Cardiac fibroblast (primary cell): ENCODE data around the gene KIAA0232.

Experiments
- DNase-seq, 2 donors: peaks; one replicate each; pipeline versions ENCODE4 v3.0.0 to v3.0.0-alpha.2; 2010; ENCODE audit warnings: low read depth in 2 of 2
- H3K4me3 ChIP-seq, 2 donors: replicated peaks in 1 of 2; 1 replicate in 1 of 2; 2 replicates in 1 of 2; pipeline ENCODE4 v1.5.1; 2011; ENCODE audit warnings: low read depth in 2 of 2, low read length in 2 of 2, mild to moderate bottlenecking in 2 of 2, moderate library complexity in 1 of 2
- TF ChIP-seq, protein P1 (sequence below): IDR thresholded peaks from one replicate; pipeline ENCODE4 v1.5.1; 2011; ENCODE audit warnings: low read depth, mild to moderate bottlenecking, low read length, inconsistent platforms

The KIAA0232 gene

DNA sequence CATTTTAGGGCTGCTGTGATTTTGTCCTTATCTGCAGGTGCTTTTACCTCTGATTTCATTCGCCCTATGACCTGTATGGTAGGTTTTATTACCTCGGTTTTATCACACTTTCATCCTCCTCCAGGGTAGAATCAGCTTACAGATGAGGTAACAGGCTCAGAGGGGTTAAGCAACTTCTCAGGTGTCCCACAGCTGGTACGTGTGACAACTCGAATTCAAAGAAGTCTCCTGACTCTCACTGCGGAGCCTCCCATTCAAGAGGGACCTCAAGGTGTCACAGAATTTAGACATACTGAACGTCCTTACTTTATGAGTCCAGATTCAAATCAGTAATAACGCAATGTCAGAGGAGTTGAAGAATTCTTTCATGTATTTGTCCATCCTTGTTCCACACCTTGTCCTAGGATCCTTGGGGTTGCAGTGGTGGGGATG, 12.5 kb upstream of the KIAA0232 start:
- no peak for DNase-seq
- TF ChIP-seq, protein P1, sequence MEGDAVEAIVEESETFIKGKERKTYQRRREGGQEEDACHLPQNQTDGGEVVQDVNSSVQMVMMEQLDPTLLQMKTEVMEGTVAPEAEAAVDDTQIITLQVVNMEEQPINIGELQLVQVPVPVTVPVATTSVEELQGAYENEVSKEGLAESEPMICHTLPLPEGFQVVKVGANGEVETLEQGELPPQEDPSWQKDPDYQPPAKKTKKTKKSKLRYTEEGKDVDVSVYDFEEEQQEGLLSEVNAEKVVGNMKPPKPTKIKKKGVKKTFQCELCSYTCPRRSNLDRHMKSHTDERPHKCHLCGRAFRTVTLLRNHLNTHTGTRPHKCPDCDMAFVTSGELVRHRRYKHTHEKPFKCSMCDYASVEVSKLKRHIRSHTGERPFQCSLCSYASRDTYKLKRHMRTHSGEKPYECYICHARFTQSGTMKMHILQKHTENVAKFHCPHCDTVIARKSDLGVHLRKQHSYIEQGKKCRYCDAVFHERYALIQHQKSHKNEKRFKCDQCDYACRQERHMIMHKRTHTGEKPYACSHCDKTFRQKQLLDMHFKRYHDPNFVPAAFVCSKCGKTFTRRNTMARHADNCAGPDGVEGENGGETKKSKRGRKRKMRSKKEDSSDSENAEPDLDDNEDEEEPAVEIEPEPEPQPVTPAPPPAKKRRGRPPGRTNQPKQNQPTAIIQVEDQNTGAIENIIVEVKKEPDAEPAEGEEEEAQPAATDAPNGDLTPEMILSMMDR, result no peak
- H3K4me3 ChIP-seq, result no peak overlapping the region

DNA sequence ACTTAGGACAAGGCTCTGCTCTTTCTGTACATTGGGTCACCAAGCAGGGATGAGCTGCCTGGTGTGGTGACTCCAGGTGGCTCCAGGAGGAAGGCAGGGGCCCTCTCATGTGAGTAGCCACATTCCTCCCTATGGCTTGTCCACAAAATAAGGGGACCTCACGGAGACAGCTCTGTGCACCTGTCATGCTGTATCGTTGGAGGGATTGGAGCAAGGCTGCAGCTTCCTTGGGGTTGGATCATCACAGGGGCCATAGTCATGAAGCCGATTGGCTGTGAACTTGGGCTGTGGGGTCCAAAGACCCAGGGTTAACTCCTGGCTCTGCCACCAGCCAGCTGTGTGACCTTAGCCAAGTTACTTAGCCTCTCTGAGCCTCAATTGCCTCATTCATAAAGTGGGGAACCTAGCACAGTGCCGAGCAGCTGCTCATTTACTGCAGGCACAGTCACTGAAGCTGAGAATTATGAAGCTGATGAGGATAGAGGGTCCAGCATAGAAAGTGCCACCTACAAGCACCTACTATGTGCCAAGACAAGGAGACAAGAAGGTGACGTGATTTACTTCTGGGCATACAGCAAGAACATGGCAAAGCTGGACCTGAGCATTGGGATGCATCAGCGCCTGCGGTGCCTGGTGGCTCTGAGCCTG, 11.8 kb upstream of the KIAA0232 start:
- no peak for DNase-seq
- TF ChIP-seq, protein P1, result no peak
- H3K4me3 ChIP-seq, result no peak overlapping the region

DNA sequence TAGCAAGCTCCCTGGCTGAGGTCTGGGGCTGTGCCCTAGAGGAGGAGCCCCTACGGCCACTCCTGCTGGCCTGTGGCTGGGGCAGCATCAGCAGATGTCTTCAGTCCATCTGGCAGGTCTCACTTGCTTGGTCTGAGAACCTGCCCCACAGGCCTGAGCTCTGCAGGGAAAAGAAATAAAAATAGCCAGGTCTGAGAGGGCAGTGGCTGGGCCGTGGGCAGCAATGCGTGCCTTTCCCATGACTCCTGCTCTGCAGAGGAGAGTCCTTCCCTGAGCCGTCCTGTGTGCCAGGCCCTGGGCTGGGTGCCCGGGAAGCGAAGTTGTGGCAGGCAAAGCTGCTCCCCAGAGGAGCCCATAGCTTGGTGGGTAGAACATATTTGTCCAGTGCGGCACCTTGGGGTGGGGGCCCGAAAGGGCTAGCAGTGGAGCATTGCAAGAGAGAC, 11.3 kb upstream of the KIAA0232 start:
- H3K4me3 ChIP-seq, result no peak overlapping the region
- TF ChIP-seq, protein P1, result no peak
- peak; percentile 22 to 65 for DNase-seq

DNA sequence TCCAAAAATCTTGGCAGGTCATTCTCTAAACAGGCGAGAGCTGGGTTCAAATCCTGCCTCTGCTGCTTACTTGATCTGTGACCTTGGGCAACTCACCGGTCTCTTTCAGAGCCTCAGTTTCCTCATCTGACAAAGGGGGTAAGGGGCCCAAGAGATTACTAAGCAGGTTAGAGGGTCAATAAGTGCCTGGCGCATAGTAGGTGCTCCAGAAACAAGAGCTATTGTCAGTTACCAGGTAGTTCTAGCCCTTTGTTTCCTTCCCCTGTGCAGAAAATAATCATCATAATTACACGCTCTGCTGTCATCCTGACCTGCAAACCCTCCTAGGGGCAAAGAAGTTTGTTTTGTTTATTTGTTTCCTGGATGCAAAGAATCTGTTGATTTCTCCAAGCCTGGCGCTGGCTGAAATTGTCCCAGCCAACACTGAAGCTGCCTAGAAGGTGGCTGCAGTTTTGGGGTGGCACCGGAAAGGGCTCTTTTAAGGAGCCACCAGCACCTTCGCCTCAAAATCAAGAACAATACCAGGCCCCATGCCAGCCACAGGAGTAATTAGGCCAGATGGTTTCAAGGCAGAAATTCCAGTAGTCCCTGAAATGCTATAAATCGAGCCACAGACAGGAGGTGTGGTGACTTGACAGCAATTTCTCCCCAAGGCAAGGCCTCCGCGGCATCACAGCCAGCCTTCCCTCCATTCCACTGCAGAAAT, 10.2 kb upstream of the KIAA0232 start:
- H3K4me3 ChIP-seq, result no peak overlapping the region
- TF ChIP-seq, protein P1, result no peak
- DNase-seq, result peak in 1 of 2 donors; percentile 23

DNA sequence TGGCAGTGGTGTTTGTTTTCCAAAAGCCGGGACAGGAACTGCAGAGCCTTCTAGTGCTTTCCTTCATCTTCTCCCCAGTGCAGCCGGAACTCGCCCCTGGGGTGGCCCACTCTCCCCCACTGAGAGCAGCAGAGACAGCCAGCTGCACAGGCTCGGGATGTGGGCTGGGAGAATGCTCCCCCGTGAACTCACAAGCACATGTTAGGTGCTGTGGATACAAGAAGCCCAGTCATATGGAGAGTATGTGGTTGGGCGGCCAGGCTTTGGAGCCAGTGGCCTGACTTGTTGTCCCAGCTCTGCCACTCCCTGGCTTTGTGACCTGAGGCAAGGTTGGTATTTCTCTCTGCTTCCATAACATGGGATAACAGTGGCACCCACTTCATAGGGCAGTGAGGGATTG, 9.4 kb upstream of the KIAA0232 start:
- no peak overlapping the region for H3K4me3 ChIP-seq
- no peak for DNase-seq
- TF ChIP-seq, protein P1, result no peak

DNA sequence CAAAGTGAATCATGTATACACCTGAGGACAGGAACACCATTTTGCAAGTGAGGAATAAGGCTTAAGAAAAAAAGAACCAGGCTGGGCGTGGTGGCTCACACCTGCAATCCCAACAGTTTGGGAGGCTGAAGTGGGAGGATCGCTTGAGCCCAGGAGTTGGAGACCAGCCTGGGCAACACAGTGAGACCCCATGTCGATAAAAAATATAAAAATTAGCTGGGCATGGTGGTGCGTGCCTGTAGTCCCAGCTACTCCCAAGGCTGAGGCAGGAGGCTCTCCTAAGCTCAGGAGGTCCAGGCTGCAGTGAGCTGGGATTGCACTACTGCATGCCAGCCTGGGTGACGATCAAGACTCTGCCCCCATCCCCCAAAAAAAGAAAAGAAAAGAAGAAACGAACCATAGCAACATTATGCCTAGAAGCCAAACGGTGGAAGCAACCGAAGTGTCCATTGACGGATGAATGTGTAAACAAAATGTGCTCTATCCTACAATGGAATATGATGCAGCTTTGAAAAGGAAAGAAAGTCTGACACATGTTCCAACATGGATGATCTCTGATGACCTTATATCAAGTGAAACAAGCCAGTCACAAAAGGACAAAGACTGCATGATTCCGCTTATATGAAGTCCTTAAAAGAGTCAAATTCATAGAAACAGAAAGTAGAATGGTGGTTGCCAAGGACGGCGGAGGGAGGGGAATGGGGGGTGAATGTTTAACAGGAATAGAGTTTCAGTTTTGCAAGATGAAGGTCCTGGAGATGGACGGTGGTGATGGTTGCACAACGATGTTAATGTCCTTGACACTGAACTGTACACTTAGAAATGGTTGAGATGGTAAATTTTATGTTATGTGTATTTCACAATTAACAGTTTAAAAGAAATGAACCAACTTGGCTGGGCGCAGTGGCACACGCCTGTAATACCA, 8.6 kb upstream of the KIAA0232 start:
- no peak for DNase-seq
- TF ChIP-seq, protein P1, result no peak
- H3K4me3 ChIP-seq, result no peak overlapping the region
